GM12801 (cell line): ENCODE results near the gene WWC2.

Experiments
- TF ChIP-seq, protein P1 (sequence below): IDR thresholded peaks from one replicate; pipeline ENCODE4 v1.5.1; 2011; ENCODE audit warnings: control low read depth; ENCODE audit not compliant: insufficient read length; ENCODE audit errors: extremely low read depth

WWC2 gene

DNA sequence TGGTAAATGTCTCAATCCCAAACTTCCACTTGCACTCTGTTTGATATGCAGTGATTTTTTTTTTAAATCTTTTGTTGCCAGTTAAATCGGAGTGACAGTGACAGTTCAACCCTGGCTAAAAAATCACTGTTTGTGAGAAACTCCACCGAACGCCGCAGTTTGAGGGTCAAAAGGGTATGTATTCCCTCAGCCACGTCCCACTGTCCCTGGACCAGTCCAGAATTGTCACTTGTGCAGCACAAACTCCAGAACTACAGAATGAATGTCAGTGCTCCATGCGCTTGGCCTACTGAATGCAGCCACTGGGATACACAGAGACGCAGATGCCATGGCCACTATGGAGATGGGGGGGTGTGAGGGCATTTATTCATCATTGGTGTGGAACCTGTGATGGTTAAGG, 186.8 kb downstream of the WWC2 start:
- TF ChIP-seq, protein P1, sequence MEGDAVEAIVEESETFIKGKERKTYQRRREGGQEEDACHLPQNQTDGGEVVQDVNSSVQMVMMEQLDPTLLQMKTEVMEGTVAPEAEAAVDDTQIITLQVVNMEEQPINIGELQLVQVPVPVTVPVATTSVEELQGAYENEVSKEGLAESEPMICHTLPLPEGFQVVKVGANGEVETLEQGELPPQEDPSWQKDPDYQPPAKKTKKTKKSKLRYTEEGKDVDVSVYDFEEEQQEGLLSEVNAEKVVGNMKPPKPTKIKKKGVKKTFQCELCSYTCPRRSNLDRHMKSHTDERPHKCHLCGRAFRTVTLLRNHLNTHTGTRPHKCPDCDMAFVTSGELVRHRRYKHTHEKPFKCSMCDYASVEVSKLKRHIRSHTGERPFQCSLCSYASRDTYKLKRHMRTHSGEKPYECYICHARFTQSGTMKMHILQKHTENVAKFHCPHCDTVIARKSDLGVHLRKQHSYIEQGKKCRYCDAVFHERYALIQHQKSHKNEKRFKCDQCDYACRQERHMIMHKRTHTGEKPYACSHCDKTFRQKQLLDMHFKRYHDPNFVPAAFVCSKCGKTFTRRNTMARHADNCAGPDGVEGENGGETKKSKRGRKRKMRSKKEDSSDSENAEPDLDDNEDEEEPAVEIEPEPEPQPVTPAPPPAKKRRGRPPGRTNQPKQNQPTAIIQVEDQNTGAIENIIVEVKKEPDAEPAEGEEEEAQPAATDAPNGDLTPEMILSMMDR: no peak

DNA sequence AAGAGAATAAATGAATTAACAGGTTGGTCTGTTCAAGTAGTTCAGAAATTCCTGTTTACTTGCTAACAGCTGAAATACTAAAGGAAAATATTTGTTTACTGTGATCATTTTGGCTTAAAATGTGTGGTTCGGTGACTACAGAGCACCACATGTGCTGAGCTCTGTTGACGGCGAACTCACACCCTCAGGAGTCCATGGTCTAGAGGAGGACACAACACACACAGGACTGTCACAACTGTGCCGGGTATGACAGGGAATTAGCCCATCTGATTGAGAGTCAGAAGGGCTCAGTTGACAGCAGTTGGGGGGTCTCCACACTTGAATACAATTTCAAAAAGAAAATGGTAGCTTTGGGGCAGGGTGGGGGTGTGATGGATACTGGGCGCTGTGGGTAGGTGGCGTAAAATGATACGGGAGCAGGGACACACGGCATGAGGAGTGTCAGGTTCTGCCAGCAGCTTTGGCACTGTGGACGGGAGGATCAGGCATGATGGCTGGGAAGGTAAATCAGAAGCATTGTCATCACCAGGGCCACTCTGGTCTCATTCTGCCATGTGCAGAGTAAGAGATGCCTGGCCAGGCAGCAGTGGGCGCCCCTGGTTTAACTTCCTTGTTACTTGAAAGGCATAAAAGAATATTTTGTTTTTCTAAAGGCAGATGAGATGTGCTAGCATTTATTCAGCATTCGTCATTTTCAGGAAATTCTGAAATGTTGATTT, 187.7 kb downstream of the WWC2 start:
- TF ChIP-seq, protein P1: no peak

DNA sequence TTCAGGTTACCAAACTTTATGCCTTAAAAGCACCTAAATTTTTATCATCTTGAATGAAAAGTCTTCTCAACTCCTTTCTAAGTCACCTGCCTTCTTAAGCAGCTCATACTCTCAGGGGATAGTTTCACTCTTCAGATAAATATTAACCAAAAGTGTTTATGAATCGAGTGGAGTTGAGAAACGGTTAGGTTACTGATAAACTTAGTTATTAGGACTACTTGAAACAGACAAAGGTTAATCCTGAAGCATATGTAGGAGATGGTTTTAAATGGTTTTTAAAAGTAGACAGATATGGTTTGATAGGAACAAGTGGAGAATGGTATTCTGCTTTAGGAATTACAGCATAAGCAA, 188.2 kb downstream of the WWC2 start:
- TF ChIP-seq, protein P1: no peak

DNA sequence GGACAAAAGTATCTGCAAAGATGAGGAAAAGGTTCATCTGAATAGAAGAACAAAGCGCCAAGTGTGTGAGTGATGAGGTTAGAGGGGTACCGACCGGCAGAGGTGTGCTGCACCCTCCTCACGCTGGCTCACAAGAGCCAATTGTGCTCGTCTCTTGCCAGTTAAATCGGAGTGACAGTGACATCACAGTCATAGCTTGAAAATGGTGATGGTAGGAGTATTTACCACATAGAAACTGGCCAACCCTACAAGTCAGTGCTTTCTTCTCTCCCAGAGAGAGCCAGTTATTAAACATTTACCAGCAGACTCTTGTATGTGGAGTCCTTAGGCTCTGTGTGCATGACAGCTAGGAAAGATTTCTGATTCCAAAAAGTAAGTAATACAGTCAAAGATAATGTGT, 188.6 kb downstream of the WWC2 start:
- TF ChIP-seq, protein P1: no peak

DNA sequence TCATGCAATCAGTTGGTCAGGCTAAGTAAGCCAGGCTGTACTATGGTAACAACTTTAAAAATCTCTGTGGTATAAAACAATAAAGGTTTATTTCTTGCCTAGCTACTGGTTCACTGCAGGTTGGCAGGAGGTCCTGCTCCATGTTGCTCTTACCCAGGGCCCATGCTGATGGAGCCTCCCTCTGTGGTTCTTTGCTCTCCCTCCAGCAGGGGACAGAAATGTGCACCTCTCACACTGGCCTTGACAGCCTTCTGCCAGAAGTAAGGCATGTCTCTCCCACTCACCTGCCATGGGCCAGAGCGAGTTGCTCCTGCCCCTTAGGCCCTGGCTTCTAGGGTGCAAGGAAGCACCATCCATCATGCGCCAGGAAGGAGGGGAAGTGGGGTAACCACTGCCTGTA, 189.9 kb downstream of the WWC2 start:
- TF ChIP-seq, protein P1: no peak

DNA sequence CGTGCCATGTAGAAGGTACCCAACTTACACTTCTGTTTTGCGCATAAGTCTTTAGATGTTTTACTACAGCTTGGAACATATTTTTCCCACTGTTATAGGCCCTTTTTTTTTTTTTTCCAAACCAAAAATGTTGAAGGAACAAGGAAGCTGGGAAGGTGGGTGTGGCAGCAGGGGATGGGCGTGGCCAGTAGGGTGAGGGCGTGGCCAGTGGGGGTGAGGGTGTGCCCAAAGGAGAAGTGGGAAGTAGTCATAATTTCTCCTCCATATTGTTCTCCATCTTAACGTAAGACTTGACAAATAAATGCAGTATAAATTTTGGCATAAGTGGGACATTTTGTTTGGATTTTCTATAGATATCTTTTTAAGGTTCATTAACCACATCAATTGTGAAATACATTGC, 190.6 kb downstream of the WWC2 start:
- TF ChIP-seq, protein P1: no peak

DNA sequence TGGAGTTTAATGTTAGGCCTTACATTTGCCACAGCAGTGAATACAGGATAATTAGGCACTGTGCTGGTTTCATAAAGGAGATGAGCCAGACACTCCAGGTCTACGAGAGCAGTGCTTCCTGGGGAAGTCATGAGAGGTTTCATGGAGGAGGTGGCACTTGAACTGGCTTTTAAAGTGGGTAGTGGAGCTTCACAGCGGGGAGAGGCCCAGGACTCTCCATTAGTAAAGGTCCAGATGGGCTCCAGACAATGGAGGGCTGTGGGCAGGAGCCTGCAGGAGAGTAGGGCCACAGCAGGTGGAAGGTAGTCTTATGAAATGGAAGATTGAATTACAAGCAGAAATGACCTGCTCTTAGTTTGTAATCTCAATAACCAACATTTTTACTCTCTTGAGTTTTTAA, 192.0 kb downstream of the WWC2 start:
- TF ChIP-seq, protein P1: no peak
